Duodenal mucosa (tissue), 2 donors: Measurements from ENCODE around the gene TTLL4.

ENCODE experiments used
- H3K27ac ChIP-seq: one replicate; pipeline ENCODE4 v1.7.0; 2013; ENCODE audit warnings: low read depth, low read length
- H3K27me3 ChIP-seq, 2 donors: one replicate each; pipeline ENCODE4 v1.7.0; 2013; ENCODE audit warnings: low read length in 2 of 2, control low read depth in 1 of 2; ENCODE audit not compliant: insufficient read depth in 2 of 2, control insufficient read depth in 1 of 2
- H3K36me3 ChIP-seq, 2 donors: one replicate each; pipeline ENCODE4 v1.7.0; 2013; ENCODE audit warnings: low read length in 2 of 2, control low read depth in 1 of 2; ENCODE audit not compliant: insufficient read depth in 2 of 2, control insufficient read depth in 1 of 2
- H3K4me1 ChIP-seq, 2 donors: one replicate each; pipeline ENCODE4 v1.7.0; 2013; ENCODE audit warnings: low read length in 2 of 2, control low read depth in 1 of 2; ENCODE audit not compliant: insufficient read depth in 2 of 2, control insufficient read depth in 1 of 2
- H3K4me3 ChIP-seq, 2 donors: one replicate each; pipeline ENCODE4 v1.7.0; 2013; ENCODE audit warnings: low read length in 2 of 2, low read depth in 1 of 2
- H3K9ac ChIP-seq, 2 donors: one replicate each; pipeline ENCODE4 v1.7.0; 2013; ENCODE audit warnings: low read length in 2 of 2, low read depth in 1 of 2
- H3K9me3 ChIP-seq, 2 donors: one replicate each; pipeline ENCODE4 v1.7.0; 2013; ENCODE audit warnings: low read length in 2 of 2, control low read depth in 1 of 2; ENCODE audit not compliant: control insufficient read depth in 1 of 2

Gene TTLL4

DNA sequence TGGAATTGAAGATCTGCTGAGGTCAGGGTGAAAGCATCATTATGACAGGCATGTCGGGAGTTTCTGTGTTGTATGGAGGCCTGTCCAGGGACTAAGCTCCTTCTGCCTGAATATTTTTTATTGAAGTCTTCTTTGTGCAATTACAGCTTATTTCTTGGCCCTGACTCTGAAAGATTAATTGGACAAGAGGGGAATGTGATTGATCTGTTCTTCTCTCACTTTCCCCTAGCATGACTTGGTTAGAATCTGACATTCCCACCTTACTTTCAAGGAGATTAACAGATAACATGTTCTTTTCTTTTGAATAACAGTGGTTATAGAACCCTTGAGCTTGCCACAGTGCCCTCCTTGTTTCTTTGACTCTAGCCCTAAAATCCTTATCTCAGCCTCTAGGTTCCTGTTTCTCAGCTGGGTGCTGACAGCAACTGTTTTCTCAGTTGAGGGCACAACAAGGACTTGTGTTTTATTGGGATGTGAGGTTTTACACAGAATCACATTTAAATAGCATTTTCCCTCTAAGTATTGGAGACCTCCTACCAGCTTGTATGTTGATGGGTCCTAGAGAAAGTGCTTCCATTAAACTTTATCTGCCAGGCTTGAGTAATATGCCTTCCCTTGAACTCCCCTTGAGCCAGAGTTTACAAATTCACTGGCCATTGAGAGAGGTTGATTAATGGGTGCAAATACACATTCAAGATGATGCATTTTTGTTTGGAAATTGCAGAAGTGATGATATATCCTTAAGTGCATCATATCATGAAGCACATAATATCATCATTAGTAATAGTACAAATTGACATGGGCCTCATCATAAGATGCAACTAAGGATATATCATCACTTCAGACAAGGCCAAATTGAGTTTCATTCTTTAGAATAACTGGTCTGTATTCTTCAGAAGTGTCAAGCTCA, 12.5 kb downstream of the TTLL4 start:
- Histone ChIP-seq H3K36me3 (no peaks in the 10 kb centered on the region), H3K9me3 (peaks cover 0 to 8% of the 10 kb centered on the region in 2 donors), H3K4me1 (peaks cover 0 to 7% of the 10 kb centered on the region in 2 donors), H3K9ac (no peak overlapping the region), H3K4me3 (no peak overlapping the region), H3K27ac (no peak overlapping the region), H3K27me3 (no peaks in the 10 kb centered on the region)

DNA sequence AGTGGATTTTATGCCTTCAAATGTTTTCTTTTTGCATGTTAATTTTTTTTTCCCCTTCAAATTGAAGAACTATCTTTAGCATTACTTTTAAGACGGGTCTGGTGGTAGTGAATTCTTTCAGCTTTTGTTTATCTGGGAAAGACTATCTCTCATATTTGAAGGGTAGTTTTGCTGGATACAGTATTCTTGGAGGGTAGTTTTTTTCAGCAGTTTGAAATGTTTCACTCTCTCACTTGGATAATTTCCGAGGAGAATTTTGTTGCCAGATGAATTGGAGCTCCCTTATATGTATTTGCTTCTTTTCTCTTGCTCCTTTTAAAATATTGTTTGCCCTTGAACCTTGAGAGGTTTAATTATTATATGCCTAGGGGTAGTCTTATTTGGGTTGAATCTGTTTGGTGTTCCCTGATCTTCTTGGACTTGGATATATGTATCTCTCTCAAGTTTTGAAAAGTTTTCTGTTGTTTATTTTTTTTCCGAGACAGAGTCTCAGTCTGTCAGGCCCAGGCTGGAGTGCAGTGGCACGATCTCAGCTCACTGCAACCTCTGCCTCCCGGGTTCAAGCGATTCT, 15.5 kb downstream of the TTLL4 start:
- peaks cover 0 to 8% of the 10 kb centered on the region in 2 donors for H3K9me3 ChIP-seq

DNA sequence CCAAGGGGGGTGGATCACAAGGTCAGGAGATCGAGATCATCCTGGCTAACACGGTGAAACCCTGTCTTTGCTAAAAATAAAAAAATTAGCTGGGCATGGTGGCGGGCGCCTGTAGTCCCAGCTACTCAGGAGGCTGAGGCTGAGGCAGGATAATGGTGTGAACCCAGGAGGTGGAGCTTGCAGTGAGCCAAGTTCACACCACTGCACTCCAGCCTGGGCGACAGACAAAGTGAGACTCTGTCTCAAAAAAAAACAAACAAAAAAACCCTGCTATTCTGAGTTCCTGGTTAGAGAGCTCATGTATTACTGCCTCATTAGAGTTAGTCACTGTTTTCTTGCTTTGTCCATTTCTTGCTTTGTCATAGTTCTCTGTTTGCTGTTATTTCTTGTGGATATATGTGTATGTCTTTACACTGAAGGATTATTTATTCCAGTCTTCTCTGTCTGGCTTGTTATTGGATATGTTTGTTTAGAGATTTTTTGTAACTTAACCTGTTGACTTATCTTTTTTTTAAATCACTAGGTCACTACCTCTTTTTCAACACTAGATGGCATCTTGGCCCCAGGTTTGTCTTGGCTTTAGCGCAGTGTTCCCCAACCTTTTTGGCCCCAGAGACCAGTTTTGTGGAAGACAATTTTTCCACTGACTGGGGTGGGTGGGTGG, 17.0 kb downstream of the TTLL4 start:
- H3K9ac ChIP-seq = no peak overlapping the region
- no peak overlapping the region for H3K27ac ChIP-seq

More for the DNA sequence above, 15.5 kb downstream of the TTLL4 start:
- no peak overlapping the region for H3K4me3 ChIP-seq
- H3K4me1 ChIP-seq = peaks cover 0 to 7% of the 10 kb centered on the region in 2 donors
- H3K9ac ChIP-seq = no peak overlapping the region
- H3K36me3 ChIP-seq = no peaks in the 10 kb centered on the region
- no peaks in the 10 kb centered on the region for H3K27me3 ChIP-seq
- no peak overlapping the region for H3K27ac ChIP-seq

DNA sequence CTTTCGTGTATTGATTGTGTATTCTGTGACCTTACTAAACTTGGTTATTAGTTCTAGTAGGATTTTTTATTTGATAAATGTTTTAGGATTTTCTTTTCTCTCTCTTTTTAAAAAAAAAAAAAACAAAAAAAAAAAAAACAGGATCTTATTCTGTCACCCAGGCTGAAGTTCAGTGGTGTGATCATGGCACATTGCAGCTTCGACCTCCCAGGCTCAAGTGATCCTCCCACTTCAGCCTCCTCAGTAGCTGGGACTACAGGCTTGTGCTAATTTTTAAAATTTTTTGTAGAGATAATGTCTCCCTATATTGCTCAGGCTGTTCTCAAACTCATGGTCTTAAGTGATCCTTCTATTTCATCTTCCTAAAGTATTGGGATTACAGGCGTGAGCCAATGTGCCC, 19.0 kb downstream of the TTLL4 start:
- H3K4me3 ChIP-seq = no peak overlapping the region
- H3K9me3 ChIP-seq = peaks cover 0 to 8% of the 10 kb centered on the region in 2 donors
- H3K4me1 ChIP-seq = peaks cover 18 to 25% of the 10 kb centered on the region in 2 donors
- H3K36me3 ChIP-seq = no peaks in the 10 kb centered on the region
- no peaks in the 10 kb centered on the region for H3K27me3 ChIP-seq
- no peak overlapping the region for H3K27ac ChIP-seq
- no peak overlapping the region for H3K9ac ChIP-seq

More for the DNA sequence above, 17.0 kb downstream of the TTLL4 start:
- H3K4me3 ChIP-seq = no peak overlapping the region
- H3K4me1 ChIP-seq = peaks cover 14 to 18% of the 10 kb centered on the region in 2 donors
- H3K36me3 ChIP-seq = no peaks in the 10 kb centered on the region
- H3K27me3 ChIP-seq = no peaks in the 10 kb centered on the region
- H3K9me3 ChIP-seq = peaks cover 0 to 8% of the 10 kb centered on the region in 2 donors

DNA sequence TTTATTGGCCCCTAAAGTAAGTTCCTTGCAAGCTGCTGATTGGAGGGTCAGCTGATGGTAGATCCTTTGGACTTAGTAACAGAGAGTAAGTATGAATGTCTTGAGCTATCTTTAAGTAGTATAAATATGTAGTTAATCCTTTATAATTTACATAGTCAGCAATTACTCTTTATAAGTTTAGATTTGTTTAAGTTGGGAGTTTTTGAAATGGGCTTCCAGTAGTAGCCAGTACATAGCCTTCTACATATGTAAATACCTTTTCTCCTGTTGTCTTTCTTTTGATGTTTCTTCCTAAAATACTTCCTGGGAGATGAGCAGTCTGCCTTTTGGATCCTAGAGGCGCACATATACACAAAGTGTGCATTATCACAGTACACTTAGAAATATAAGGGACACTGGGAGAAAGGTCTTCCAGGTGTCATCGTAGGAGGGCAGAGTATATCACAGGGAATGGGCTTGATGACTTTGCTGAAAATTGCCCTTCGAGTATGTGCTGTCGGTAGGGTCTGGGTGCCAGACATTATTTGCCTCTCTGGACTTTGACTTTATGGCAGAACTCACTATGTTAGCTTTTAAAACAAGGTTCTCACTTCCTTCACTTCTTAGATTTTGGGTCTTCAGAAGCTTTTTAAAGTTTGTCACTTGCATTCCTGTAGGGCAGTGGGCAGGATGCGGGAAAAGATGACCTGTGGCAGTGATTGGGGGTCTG, 21.6 kb downstream of the TTLL4 start:
- Histone ChIP-seq H3K9me3 (peaks cover 0 to 3% of the 10 kb centered on the region in 2 donors), H3K9ac (no peak overlapping the region), H3K27me3 (no peaks in the 10 kb centered on the region), H3K36me3 (peaks cover under 1 to 2% of the 10 kb centered on the region in 2 donors), H3K4me1 (peaks cover 18 to 25% of the 10 kb centered on the region in 2 donors), H3K27ac (no peak overlapping the region), H3K4me3 (no peak overlapping the region)

DNA sequence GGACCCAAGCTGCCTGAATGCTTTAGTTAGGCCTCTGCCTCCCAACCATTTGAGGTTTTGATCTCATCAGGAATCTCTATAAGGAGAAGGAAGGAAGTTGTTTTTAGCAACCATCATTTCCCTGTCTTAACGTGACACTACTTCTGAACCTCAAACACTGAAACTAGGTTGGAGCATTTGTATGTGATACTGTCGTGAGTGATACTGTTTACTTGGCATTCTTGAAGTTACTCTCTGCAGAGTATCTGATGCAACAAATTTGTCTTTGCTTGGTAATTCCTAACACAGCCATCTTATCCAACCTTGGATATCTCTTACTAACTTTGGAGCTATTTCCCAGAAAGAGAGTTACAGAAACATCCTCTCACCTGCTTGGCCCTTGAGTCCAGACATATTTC, 22.1 kb downstream of the TTLL4 start:
- Histone ChIP-seq H3K9me3 (peaks cover 0 to under 1% of the 10 kb centered on the region in 2 donors), H3K36me3 (peaks cover 6 to 7% of the 10 kb centered on the region in 2 donors), H3K9ac (no peak overlapping the region), H3K27ac (no peak overlapping the region), H3K4me3 (no peak overlapping the region), H3K4me1 (peaks cover 18 to 25% of the 10 kb centered on the region in 2 donors), H3K27me3 (no peaks in the 10 kb centered on the region)

DNA sequence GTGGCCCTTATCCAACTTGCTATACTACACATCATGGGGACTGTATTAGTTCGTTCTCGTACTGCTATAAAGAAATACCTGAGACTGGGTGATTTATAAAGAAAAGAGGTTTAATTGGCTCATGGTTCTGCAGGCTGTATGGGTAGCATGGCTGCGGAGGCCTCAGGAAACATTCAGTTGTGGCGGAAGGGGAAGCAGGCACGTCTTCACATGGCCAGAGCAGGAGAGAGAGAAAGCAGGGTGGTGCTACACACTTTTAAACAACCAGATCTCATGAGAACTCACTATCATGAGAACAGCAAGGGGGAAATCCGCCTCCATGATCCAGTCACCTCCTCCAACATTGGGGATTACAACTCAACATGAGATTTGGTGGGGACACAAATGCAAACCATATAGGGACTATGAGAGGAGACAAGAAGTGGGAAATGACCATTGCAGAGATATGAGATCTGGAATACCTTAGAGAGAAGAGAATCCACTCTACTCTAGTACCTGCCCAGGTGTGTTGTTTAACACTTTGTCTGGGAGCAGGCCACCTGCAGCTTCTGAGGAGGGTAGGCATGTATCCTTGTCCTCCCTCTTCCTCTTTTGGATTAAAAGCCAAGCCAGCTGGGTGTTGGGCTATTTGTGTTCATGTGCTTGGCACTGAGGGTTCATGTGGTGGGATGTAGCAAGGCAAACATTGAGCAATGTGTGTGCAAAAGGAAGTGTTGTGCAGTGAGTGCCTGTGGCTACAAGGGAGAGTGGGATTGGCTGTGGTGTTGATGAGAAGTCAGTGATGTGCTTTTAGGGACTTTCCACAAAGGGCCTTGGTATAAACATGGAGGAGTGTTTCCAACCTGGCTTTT, 22.8 kb downstream of the TTLL4 start:
- no peak overlapping the region for H3K4me3 ChIP-seq
- H3K4me1 ChIP-seq = peaks cover 18 to 25% of the 10 kb centered on the region in 2 donors
- no peaks in the 10 kb centered on the region for H3K27me3 ChIP-seq
- H3K36me3 ChIP-seq = peaks cover 13 to 14% of the 10 kb centered on the region in 2 donors
- no peaks in the 10 kb centered on the region for H3K9me3 ChIP-seq
- H3K27ac ChIP-seq = no peak overlapping the region
- no peak overlapping the region for H3K9ac ChIP-seq

DNA sequence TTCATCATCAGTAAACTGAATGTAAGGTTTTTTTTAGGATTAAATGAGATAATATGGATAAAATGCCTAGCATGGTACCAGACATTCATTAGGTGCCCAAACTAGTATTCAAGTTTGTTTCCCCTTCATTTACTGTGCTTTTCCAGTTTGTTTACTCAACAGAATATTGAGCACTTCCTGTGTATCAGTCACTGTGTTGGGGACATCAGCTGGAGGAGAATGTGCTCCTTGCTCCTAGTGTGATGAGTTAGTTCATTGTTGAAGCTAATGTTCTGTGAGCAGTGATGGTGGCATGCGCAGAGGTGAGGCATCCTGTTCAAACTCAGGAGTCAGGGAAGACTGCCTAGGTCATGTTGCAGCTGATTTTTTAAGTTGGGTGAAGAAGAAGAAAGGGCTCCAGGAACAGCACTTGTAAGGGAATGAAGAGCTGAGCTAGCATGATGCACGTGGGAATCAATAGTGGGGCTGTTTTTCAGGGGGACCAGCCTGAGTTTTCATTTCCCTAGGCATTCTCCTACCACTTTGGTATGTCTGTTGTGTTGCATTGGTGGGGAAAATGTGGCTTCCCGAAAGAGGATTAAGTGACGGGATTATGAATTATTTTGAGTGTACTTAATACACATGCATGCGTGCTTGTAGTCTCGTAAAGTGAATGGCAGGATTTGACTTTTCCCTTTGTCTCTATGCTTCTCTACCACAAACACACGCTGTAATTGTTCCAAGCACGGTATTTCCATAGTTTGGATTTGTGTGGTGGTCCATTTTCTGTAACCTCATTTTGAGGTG, 23.7 kb downstream of the TTLL4 start:
- Histone ChIP-seq H3K4me1 (peaks cover 18 to 25% of the 10 kb centered on the region in 2 donors), H3K9me3 (no peaks in the 10 kb centered on the region), H3K4me3 (no peak overlapping the region), H3K27ac (peak overlapping the region; percentile 14), H3K9ac (no peak overlapping the region), H3K27me3 (no peaks in the 10 kb centered on the region), H3K36me3 (peaks cover 21 to 24% of the 10 kb centered on the region in 2 donors)
